NB4 (cell line): ENCODE measurements around the gene LRRC42.

Source experiments
- POLR2A ChIP-seq: IDR thresholded peaks from 2 replicates; pipeline ENCODE4 v1.6.1; 2011; ENCODE audit warnings: mild to moderate bottlenecking; ENCODE audit not compliant: insufficient read length; ENCODE audit errors: extremely low read depth
- TF ChIP-seq, protein P1 (sequence below): IDR thresholded peaks from one replicate; pipeline ENCODE4 v1.5.1; 2012; ENCODE audit warnings: low read depth, low read length
- TF ChIP-seq, protein P2 (sequence below): IDR thresholded peaks from 2 replicates; pipeline ENCODE4 v1.6.1; 2011; ENCODE audit warnings: low read depth, low read length

DNA sequence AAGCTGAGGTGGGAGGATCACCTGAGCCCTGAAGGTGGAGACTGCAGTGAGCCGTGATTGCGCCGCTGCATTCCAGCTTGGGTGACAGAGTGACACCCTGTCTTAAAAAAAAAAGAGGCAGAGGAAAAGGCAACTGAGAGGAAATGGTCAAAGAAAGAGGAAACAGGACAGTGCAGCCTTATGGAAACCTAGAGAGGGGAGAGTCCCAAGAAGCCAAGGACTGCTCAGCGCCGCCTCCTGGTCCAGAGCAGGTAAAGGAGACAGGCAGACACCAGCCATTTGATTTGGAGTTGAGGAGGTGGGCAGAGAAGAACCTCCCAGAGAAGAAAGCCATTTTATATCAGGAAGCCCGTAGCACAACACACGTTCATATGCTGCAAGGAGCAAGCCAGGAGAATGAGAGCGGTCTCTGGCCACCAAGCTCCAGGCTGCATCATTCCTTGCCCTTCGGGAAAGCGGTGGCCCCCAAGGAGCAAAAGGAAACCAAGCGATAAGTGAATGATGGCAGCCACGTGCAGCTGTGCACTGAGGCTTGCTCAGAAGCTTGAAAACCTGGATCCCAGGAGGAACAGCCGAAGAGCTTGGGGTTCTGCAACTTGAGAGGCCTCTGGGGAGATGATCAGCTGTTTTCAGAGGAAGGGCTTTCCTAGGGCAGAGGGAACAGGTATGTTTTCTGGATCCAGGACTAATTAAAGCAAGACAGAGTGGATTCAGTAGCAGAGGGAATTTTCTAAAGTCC is 33.7 kb downstream of the LRRC42 start:
- no peak for TF ChIP-seq POLR2A
- TF ChIP-seq, protein P1, sequence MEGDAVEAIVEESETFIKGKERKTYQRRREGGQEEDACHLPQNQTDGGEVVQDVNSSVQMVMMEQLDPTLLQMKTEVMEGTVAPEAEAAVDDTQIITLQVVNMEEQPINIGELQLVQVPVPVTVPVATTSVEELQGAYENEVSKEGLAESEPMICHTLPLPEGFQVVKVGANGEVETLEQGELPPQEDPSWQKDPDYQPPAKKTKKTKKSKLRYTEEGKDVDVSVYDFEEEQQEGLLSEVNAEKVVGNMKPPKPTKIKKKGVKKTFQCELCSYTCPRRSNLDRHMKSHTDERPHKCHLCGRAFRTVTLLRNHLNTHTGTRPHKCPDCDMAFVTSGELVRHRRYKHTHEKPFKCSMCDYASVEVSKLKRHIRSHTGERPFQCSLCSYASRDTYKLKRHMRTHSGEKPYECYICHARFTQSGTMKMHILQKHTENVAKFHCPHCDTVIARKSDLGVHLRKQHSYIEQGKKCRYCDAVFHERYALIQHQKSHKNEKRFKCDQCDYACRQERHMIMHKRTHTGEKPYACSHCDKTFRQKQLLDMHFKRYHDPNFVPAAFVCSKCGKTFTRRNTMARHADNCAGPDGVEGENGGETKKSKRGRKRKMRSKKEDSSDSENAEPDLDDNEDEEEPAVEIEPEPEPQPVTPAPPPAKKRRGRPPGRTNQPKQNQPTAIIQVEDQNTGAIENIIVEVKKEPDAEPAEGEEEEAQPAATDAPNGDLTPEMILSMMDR, result no peak
- TF ChIP-seq, protein P2, sequence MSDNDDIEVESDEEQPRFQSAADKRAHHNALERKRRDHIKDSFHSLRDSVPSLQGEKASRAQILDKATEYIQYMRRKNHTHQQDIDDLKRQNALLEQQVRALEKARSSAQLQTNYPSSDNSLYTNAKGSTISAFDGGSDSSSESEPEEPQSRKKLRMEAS, result no peak
